ENCODE data around the gene DOCK8. TPM values are rescaled to one million over a fixed set of nuclear protein-coding genes. Genes with fewer than 3 reads are reported as not detected.

Gene DOCK8
- total and polyA plus RNA-seq, 3 donors from 2014 or later = 46.7 to 63.9 (median 51.4) TPM

DNA sequence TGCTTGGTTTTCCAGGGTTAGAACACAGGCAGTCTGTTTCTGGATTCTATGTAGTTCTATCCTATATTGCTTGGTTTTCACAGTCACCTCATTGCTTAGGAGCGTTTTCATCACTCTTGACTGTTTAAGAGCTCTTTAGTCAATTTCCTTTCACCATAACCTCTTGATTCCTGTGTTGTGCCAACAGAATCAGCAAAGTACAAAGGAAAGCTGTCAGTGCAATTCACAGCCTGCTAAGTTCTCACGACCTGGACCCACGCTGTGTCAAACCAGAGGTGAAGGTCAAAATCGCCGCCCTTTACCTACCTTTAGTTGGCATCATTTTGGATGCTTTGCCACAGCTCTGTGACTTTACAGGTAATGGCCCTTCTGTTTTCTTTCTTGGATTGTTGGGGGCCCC lies 199.9 kb downstream of the DOCK8 start:
- intact Hi-C loops (cut with DNase I; ENCODE audit: low total_unique reads) = no loop called here
- WGBS, 2 donors = 84 to 86% methylated on average over 5 of the region's 5 CpGs
- Histone ChIP-seq H3K4me3 (no peak overlapping the region), H3K27ac (no peak overlapping the region), H3K36me3 (ENCODE audit: low read depth, missing control alignments) (no peaks in the 10 kb centered on the region), H3K27me3 (no peaks in the 10 kb centered on the region), H3K4me1 (no peaks in the 10 kb centered on the region), H3K9me3 (no peaks in the 10 kb centered on the region)
- no peak for TF ChIP-seq POLR2A (IDR thresholded peaks at IDR 0.05)
- TF ChIP-seq, protein P1, sequence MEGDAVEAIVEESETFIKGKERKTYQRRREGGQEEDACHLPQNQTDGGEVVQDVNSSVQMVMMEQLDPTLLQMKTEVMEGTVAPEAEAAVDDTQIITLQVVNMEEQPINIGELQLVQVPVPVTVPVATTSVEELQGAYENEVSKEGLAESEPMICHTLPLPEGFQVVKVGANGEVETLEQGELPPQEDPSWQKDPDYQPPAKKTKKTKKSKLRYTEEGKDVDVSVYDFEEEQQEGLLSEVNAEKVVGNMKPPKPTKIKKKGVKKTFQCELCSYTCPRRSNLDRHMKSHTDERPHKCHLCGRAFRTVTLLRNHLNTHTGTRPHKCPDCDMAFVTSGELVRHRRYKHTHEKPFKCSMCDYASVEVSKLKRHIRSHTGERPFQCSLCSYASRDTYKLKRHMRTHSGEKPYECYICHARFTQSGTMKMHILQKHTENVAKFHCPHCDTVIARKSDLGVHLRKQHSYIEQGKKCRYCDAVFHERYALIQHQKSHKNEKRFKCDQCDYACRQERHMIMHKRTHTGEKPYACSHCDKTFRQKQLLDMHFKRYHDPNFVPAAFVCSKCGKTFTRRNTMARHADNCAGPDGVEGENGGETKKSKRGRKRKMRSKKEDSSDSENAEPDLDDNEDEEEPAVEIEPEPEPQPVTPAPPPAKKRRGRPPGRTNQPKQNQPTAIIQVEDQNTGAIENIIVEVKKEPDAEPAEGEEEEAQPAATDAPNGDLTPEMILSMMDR (IDR thresholded peaks at IDR 0.05) = no peak
- no peak for DNase-seq

DNA sequence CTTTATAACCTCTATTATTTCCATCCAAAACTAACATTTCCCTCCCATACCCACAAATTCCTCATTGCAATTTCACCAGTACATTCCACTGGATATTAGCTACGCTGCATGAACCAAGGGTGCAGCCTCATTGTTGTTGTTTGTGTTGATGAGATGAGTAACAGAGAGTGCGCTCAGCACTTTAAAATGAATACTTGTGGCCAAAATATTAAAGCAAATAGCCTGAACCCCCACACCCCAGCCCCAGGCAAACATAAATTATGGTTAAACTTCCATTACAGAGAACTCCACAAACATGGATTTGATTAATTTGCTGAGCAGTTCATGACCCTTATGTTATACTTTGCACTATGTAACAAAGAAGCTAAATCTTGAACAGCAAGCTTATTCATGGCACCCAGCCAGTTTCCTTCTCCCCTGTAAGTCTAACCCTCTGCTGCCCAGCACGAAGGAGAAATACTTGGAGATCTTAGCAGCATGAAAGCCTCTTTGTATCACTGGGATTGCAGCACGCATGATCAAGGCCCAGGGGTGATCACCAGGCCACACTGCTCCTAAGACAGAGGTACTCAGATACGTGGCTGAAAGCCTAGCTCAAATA lies 205.0 kb downstream of the DOCK8 start:
- no peak for TF ChIP-seq POLR2A (IDR thresholded peaks at IDR 0.05)
- TF ChIP-seq, protein P1 (IDR thresholded peaks at IDR 0.05) = no peak
- no peaks in the 10 kb centered on the region for H3K36me3 ChIP-seq (ENCODE audit: low read depth, missing control alignments)
- H3K27ac ChIP-seq = no peak overlapping the region
- H3K27me3 ChIP-seq = no peaks in the 10 kb centered on the region
- DNase-seq = peak; percentile 19
- H3K4me1 ChIP-seq = no peaks in the 10 kb centered on the region
- 74 to 79% methylated on average over 5 of the region's 5 CpGs for WGBS, 2 donors
- no peaks in the 10 kb centered on the region for H3K9me3 ChIP-seq
- intact Hi-C loops (cut with DNase I; ENCODE audit: low total_unique reads) = no loop called here
- H3K4me3 ChIP-seq = no peak overlapping the region

DNA sequence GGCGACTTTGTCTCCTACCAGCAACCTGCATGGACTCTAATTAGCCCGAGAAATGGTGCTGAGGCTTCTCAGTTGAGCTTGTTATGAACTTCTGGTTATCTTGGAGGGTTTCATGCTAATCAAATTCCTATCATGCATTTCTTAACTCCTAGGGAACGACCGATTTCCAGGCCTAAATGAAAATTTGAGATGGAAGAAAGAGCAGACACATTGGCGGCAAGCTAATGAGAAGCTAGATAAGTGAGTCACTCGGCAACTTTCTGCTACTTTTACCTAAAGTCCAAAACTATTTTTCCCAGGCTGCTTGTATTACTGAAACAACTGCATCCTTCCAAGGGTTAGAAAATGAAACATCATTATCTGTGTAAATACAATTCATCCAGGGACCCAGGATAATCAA lies 207.2 kb downstream of the DOCK8 start:
- no peak overlapping the region for H3K27ac ChIP-seq
- no peaks in the 10 kb centered on the region for H3K4me1 ChIP-seq
- H3K27me3 ChIP-seq = no peaks in the 10 kb centered on the region
- no peak for DNase-seq
- intact Hi-C loops (cut with DNase I; ENCODE audit: low total_unique reads) = no loop called here
- no peak for TF ChIP-seq POLR2A (IDR thresholded peaks at IDR 0.05)
- TF ChIP-seq, protein P1 (IDR thresholded peaks at IDR 0.05) = no peak
- no peaks in the 10 kb centered on the region for H3K9me3 ChIP-seq
- H3K4me3 ChIP-seq = no peak overlapping the region
- H3K36me3 ChIP-seq (ENCODE audit: low read depth, missing control alignments) = no peaks in the 10 kb centered on the region
- 66 to 72% methylated on average over 6 of the region's 6 CpGs for WGBS, 2 donors

DNA sequence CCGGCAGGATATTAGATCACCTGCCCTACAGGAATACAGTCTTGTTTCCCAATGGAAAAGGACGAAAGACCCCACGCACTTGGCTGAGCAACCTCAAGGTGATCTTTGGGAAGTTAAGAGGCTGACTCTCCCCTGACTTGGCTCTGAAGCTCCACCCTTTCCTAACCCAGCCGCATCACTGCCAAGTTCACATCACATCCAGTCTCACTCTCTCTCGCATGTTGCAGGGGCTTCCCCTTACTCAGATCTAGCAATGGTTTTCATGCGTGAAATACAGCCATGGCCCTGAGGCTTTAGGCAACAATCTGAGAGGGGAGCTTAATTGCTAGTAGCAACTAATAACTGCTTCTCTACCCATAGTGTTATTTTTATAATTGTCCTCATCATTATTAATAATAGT lies 211.6 kb downstream of the DOCK8 start:
- H3K36me3 ChIP-seq (ENCODE audit: low read depth, missing control alignments) = no peaks in the 10 kb centered on the region

More for the DNA sequence above, 211.6 kb downstream of the DOCK8 start:
- Histone ChIP-seq H3K27me3 (no peaks in the 10 kb centered on the region), H3K9me3 (no peaks in the 10 kb centered on the region), H3K4me1 (no peaks in the 10 kb centered on the region), H3K4me3 (no peak overlapping the region), H3K27ac (no peak overlapping the region)
- TF ChIP-seq, protein P1 (IDR thresholded peaks at IDR 0.05) = no peak
- TF ChIP-seq POLR2A (IDR thresholded peaks at IDR 0.05) = no peak
- 87 to 88% methylated on average over 6 of the region's 6 CpGs for WGBS, 2 donors
- intact Hi-C loops (cut with DNase I; ENCODE audit: low total_unique reads) = no loop called here
- DNase-seq = no peak
